CD4-positive, alpha-beta T cell treated with Interleukin-17A for 4 hours (primary cell): ENCODE measurements around the gene PCDHGB6.
"Not testable (repeated sequence)": the region's sequence is repeated elsewhere in the genome, so short reads cannot be mapped to it uniquely, and the experiment has no call there.

Experiments used
- DNase-seq: peaks from one replicate; pipeline ENCODE4 v3.0.0-alpha.2; 2020; ENCODE audit warnings: mixed read lengths

Gene PCDHGB6

DNA sequence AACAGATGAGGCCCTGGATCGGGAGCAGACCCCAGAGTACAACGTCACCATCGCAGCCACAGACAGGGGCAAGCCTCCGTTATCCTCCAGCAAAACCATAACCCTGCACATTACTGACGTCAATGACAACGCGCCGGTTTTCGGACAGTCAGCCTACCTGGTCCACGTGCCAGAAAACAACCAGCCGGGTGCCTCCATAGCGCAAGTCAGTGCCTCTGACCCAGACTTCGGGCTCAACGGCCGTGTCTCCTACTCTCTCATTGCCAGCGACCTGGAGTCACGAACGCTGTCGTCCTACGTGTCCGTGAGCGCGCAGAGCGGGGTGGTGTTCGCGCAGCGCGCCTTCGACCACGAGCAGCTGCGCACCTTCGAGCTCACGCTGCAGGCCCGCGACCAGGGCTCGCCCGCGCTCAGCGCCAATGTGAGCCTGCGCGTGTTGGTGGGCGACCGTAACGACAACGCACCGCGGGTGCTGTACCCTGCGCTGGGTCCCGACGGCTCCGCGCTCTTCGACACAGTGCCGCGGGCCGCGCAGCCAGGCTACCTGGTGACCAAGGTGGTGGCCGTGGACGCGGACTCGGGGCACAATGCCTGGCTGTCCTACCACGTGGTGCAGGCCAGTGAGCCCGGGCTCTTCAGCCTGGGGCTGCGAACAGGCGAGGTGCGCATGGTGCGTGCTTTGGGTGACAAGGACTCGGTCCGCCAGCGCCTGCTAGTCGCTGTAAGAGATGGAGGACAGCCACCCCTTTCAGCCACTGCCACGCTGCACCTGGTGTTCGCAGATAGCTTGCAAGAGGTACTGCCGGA is 11.5 kb downstream of the PCDHGB6 start:
- no peak for DNase-seq

DNA sequence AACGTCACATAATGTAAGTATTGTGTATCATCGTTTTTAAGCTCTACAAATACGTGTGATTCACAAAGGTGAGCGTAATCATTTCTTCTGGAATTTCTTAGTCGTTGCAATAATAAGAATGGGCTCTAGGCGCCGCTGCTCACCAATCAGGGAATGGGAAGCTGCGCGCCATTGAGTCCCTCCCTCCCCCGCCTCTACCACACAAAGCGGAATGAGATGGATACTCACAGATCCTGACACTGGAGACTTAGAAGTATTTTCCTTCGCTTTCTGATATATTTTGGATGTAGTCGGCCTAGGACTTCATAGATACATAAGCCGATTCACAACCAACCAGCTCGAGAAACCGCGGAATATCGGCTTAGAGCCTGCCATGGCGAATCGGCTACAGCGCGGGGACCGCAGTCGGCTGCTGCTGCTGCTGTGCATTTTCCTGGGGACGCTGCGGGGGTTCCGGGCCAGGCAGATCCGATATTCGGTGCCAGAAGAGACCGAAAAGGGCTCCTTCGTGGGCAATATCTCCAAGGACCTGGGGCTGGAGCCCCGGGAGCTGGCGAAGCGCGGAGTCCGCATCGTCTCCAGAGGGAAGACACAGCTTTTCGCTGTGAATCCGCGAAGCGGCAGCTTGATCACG is 13.2 kb downstream of the PCDHGB6 start, which contains the start of gene PCDHGA11:
Gene PCDHGA11, plus strand, starts transcription at position 197 of the 634 bp plus-strand sequence. Its CDS starts 177 bp downstream, at position 374.
- DNase-seq: peak; percentile 53

DNA sequence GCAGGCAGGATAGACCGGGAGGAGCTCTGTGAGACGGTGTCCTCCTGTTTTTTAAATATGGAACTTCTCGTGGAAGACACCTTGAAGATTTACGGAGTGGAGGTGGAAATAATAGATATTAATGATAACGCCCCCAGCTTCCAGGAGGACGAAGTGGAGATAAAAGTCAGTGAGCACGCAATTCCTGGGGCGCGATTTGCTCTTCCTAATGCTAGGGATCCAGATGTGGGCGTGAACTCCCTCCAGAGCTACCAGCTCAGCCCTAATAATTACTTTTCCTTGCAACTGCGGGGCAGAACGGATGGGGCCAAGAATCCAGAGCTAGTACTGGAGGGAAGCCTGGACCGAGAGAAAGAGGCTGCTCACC is 13.7 kb downstream of the PCDHGB6 start:
- no peak for DNase-seq

DNA sequence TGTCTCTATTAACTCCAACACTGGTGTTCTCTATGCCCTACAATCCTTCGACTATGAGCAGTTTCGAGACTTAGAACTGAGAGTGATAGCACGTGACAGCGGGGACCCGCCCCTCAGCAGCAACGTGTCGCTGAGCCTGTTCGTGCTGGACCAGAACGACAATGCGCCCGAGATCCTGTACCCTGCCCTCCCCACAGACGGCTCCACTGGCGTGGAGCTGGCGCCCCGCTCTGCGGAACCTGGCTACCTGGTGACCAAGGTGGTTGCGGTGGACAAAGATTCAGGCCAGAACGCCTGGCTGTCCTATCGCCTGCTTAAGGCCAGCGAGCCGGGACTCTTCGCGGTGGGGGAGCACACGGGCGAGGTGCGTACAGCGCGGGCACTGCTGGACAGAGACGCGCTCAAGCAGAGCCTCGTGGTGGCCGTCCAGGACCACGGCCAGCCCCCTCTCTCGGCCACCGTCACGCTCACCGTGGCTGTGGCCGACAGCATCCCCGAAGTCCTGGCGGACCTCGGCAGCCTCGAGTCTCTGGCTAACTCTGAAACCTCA is 15.0 kb downstream of the PCDHGB6 start:
- DNase-seq: no peak

DNA sequence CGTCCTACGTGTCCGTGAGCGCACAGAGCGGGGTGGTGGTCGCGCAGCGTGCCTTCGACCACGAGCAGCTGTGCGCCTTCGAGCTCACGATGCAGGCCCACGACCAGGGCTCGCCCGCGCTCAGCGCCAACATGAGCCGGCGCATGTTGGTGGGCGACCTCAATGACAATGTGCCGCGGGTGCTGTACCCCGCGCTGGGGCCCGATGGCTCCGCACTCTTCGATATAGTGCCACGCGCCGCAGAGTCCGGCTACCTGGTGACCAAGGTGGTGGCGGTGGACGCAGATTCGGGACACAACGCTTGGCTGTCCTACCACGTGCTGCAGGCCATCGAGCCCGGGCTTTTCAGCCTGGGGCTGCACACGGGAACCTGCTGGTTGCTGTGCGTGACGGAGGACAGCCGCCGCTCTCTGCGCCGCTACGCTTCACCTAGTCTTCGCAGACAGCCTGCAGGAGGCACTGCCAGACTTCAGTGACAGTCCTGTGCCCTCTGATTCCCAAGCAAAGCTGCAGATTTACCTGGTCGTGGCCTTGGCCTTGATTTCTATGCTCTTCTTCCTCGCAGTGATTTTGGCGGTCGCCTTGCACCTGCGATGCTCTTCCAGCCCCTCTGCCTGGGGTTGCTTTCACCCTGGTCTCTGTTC is 20.1 kb downstream of the PCDHGB6 start:
- DNase-seq: no peak

DNA sequence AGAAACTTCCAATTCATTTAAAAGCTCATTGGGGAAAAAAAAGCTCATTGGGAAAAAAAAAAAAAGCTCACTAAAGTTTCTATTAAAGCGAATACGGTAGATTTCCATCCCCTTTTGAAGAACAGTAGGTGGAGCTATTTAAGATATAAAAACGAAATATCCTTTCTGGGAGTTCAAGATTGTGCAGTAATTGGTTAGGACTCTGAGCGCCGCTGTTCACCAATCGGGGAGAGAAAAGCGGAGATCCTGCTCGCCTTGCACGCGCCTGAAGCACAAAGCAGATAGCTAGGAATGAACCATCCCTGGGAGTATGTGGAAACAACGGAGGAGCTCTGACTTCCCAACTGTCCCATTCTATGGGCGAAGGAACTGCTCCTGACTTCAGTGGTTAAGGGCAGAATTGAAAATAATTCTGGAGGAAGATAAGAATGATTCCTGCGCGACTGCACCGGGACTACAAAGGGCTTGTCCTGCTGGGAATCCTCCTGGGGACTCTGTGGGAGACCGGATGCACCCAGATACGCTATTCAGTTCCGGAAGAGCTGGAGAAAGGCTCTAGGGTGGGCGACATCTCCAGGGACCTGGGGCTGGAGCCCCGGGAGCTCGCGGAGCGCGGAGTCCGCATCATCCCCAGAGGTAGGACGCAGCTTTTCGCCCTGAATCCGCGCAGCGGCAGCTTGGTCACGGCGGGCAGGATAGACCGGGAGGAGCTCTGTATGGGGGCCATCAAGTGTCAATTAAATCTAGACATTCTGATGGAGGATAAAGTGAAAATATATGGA is 22.7 kb downstream of the PCDHGB6 start, which contains the start of gene PCDHGA12:
Gene PCDHGA12, plus strand, starts transcription at position 176 of the 782 bp plus-strand sequence. Its CDS starts 253 bp downstream, at position 429.
- no peak for DNase-seq

DNA sequence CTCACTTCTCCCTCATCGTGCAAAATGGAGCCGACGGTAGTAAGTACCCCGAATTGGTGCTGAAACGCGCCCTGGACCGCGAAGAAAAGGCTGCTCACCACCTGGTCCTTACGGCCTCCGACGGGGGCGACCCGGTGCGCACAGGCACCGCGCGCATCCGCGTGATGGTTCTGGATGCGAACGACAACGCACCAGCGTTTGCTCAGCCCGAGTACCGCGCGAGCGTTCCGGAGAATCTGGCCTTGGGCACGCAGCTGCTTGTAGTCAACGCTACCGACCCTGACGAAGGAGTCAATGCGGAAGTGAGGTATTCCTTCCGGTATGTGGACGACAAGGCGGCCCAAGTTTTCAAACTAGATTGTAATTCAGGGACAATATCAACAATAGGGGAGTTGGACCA is 23.5 kb downstream of the PCDHGB6 start:
- no peak for DNase-seq

DNA sequence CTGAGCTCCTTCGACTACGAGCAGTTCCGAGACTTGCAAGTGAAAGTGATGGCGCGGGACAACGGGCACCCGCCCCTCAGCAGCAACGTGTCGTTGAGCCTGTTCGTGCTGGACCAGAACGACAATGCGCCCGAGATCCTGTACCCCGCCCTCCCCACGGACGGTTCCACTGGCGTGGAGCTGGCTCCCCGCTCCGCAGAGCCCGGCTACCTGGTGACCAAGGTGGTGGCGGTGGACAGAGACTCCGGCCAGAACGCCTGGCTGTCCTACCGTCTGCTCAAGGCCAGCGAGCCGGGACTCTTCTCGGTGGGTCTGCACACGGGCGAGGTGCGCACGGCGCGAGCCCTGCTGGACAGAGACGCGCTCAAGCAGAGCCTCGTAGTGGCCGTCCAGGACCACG is 24.5 kb downstream of the PCDHGB6 start:
- not testable (repeated sequence) for DNase-seq

DNA sequence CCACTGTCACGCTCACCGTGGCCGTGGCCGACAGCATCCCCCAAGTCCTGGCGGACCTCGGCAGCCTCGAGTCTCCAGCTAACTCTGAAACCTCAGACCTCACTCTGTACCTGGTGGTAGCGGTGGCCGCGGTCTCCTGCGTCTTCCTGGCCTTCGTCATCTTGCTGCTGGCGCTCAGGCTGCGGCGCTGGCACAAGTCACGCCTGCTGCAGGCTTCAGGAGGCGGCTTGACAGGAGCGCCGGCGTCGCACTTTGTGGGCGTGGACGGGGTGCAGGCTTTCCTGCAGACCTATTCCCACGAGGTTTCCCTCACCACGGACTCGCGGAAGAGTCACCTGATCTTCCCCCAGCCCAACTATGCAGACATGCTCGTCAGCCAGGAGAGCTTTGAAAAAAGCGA is 24.9 kb downstream of the PCDHGB6 start:
- DNase-seq: not testable (repeated sequence)

DNA sequence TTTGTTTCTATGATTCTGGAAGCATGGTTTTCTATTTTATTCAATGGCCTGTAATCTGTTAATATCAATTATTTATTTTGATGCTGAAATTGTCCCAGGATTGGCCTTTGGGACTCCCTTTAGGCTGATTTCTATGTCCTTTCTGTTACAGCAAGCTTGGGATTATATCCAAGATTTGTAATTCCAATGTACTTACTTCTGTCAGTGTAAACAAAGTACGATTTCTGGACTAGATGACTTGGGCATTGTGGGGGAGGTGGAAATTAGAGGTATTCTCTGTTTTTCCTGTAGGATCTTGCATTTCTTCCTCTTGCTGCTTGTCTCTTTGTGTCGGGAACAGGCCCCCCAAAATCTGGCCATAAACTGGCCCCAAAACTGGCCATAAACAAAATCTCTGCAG is 26.2 kb downstream of the PCDHGB6 start:
- DNase-seq: no peak

DNA sequence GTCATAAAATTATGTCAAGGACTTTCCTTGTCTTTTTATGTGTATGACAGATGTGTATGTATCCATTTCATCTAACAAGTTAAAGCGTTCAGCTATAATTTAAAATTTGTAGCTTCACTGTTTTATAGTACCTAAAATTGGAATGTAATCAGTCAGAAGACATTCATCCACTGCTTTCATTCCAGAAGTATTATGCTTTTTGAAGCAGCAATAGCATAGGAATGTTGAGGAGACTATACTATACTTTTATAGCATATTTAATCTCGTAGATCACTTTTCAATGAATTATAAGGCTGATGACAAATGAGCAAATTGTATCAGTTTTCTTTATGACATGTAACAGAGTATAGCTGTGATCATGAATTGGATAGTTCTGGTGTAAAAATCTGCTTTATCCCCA is 29.4 kb downstream of the PCDHGB6 start:
- no peak for DNase-seq

DNA sequence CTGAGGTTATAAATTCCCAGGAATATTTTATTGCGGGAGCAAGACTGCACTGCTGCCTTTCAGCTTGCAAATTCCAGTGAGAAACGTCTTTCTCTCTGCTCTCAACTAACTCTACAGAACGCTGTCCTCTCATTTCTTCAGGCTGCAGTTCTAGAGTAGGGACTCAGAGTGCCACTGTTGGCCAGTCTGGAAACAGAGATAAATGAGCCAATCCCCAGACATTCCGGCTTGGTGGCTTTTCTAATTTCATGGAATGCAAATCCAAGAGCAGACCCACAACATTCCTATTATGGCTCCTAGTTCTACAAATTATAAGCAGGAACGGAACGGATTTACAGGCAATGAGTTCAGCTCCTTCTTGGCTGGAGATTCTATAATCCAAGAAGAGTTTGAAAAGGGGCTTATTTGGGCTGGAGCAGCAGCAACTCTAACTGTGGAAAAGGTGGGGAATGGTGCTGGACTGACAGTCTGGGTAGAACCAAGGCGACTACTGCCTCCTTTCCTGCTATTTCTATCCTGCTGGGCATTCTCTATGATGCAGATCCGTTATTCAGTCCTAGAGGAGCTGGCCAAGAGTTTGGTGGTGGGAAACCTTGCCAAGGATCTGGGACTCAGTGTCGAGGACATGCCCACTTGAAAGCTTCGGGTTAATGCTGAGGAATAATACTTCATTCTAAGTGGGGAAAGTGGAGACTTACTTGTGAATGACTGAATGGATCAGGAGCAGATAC is 31.8 kb downstream of the PCDHGB6 start:
- DNase-seq: no peak

DNA sequence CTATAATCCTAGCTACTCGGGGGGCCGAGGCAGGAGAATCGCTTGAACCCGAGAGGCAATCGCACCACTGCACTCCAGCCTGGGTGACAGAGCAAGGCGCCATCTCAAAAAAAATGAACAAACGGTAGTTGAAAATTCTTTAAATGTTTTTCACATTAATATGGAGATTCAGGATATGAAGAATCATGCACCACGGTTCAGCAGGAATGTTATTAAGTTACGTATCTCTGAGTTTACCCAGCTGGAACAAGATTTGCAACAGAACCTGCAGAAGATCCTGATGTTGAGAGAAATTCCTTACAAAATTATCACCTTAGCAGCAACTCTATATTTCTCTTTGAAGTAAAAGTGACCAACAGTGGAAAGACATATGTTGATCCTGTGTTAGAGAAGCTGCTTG is 32.5 kb downstream of the PCDHGB6 start:
- no peak for DNase-seq

DNA sequence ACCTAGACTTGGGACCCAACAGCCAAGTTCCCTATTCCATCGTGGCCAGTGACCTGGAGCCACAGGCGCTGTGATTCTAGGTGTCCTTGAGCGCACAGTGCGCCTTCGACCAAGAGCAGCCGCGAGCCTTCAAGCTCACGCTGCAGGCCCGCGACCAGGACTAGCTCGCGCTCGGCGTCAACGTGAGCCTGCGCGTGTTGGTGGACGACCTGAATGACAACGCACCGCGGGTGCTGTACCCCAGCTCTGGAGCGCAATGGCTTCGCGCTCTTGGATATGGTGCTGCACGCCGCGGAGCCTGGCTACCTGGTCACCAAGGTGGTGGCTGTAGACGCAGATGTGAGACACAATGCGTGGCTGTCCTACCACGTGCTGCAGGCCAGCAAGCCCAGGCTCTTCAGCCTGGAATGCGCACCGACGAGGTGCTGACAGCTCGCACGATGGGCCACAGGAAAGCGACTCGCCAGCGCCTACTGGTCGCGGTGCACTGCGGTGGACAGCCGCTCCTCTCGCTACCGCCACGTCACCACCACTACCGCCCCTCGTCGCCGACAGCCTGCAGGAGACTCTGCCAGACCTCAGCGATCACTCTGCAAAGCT is 33.9 kb downstream of the PCDHGB6 start:
- no peak for DNase-seq
